Measurements from ENCODE around the gene POLR3GL.
A peak's percentile ranks its signal among the peaks of the same experiment; 100 is the strongest.

POLR3GL gene

DNA sequence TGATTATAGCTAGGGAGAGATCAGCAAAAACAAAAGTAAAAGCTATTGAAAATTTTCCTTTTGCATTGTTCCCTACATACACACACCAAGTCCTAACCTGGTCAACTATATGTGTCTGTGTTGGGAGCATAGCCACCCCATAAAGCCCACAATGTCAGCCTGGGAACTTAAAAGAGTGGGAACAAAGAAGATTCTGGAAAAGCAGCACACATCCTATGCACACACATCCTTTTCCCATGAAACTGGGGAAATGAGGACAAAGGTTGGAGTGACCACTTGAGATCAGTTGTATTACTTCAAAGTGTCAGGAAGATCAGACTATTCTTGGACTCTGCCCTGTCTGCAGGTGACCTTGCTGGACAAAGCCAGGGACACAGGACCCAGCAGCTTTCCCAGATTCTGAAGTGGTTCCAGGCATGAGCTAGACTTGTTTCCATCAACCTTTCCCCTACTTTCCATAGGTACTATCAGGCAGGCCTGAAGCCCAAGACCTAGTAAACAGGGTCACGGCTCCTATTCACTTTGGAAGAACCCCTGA lies 16.0 kb downstream of the POLR3GL start:
- H3K9me3 Mint-ChIP-seq, result no peaks in the 10 kb centered on the region

DNA sequence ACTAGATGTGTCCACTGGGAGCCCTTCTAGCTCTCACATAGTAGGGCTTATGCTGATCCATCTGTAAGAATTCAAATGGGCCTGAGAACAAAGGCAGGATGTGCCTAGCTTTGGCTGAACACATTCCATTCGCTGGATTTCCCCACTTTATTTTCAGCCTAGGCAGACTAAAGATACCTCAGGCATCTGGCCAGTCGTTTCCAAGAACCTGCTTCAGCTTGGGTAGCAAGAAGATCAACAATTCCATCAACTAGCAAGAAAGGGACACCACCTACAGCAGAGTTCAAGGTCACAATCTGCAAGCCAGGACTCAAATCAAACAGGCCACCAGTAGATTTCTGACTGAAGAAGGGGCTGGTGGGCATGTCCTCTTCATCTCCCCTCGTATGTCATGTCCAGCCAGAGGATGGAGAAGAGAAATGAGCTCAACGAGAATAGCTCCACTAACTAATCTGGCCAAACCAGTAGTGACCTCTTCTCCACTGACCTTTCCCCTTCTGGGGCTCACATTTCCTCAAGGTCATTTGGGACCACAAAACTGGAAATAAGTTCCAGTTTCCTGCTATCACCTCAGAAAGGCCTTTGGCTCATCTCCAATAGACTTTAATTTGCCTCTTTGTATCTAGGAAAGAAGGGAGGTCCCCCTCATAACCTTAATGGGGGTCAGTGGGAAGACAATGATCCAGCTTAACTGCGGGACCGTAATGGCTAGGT lies 17.7 kb downstream of the POLR3GL start:
- H3K27ac Mint-ChIP-seq (ENCODE audit: low read depth), result peak overlapping the region; percentile 85
- H3K9me3 Mint-ChIP-seq, result no peaks in the 10 kb centered on the region
- DNase-seq (ENCODE audit: low spot score in 2 of 2), result no peak
- H3K4me3 Mint-ChIP-seq, result no peak overlapping the region
- H3K36me3 Mint-ChIP-seq (ENCODE audit: insufficient read depth), result peaks cover 11% of the 10 kb centered on the region
- ATAC-seq (replicated peaks; ENCODE audit: extremely low read depth, poor library complexity, severe bottlenecking), result no peak
- H3K4me1 Mint-ChIP-seq, result peaks cover 51% of the 10 kb centered on the region
- no peaks in the 10 kb centered on the region for H3K27me3 Mint-ChIP-seq

More for the DNA sequence above, 16.0 kb downstream of the POLR3GL start:
- Mint-ChIP-seq H3K27me3 (no peaks in the 10 kb centered on the region), H3K4me3 (no peak overlapping the region), H3K36me3 (ENCODE audit: insufficient read depth) (peaks cover 12% of the 10 kb centered on the region), H3K27ac (ENCODE audit: low read depth) (no peak overlapping the region), H3K4me1 (peaks cover 42% of the 10 kb centered on the region)
- DNase-seq (ENCODE audit: low spot score in 2 of 2), result no peak
- no peak for ATAC-seq (replicated peaks; ENCODE audit: extremely low read depth, poor library complexity, severe bottlenecking)

DNA sequence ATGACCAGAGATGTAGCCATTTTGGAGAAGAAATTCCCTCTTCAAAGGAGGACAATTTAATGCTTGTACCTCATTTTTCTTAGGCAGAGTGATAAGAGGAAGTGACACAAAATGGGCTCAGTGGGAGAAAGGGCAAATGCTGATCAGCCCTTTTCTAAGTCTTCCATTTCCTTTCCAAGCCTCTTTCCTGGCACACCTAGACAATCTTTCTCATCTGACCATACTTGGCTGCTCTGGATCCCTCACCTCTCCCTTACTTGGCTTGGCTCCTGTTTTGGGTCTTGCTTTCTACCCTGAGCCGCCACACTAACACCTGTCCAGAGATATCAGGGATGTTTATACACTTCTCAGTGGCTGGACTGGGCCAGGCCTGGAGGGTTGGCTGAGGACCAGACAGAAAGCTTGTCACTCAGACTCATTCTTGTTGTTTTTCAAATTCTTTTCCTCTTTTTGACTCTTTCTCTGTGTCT lies 18.8 kb downstream of the POLR3GL start:
- DNase-seq (ENCODE audit: low spot score in 2 of 2) (no peak), ATAC-seq (replicated peaks; ENCODE audit: extremely low read depth, poor library complexity, severe bottlenecking) (no peak)
- H3K4me3 Mint-ChIP-seq, result no peak overlapping the region
- peak overlapping the region; percentile 85 for H3K27ac Mint-ChIP-seq (ENCODE audit: low read depth)
- no peaks in the 10 kb centered on the region for H3K27me3 Mint-ChIP-seq
- H3K4me1 Mint-ChIP-seq, result peaks cover 58% of the 10 kb centered on the region
- peaks cover 5% of the 10 kb centered on the region for H3K36me3 Mint-ChIP-seq (ENCODE audit: insufficient read depth)
- H3K9me3 Mint-ChIP-seq, result no peaks in the 10 kb centered on the region

DNA sequence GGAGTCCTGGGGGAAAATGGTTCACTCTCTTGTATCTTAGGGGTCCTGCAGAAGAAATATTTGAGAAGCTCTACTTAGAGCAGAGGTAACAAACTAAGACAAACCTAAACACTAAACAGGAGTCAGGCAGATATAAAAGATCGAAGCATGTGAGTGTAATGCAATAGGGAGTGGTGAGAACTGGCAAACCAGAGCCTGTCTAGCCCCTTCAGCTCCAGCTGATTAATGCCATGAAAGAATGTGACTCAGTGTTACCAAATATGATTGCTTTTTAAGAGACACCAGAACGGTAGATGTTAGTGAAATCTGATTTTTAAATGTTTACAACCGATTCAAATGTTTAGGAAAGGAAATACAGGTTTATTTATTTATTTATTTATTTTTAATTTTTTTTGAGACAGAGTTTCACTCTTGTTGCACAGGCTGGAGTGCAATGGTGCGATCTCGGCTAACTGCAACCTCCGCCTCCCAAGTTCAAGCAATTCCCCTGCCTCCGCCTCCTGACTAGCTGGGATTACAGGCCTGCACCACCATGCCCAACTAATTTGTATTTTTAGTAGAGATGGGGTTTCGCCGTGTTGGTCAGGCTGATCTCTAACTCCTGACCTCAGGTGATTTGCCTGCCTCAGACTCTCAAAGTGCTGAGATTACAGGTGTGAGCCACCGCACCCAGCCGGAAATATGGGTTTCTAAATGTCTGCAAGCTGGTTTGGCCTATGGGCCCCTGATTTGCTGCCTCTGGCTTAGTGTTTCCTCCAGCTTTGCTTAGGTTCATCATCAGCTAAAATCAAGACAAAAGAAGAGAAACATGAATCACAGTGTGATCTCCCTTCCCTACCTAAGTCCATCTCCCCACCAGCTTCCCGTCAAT lies 19.7 kb downstream of the POLR3GL start:
- Mint-ChIP-seq H3K9me3 (no peaks in the 10 kb centered on the region), H3K36me3 (ENCODE audit: insufficient read depth) (peaks cover 4% of the 10 kb centered on the region), H3K27ac (ENCODE audit: low read depth) (peak overlapping the region; percentile 85), H3K27me3 (no peaks in the 10 kb centered on the region), H3K4me1 (peaks cover 65% of the 10 kb centered on the region), H3K4me3 (peak overlapping the region; percentile 49)
- peak; percentile 49 for ATAC-seq (replicated peaks; ENCODE audit: extremely low read depth, poor library complexity, severe bottlenecking)
- peak in 1 of 2 donors; percentile 30 for DNase-seq (ENCODE audit: low spot score in 2 of 2)

DNA sequence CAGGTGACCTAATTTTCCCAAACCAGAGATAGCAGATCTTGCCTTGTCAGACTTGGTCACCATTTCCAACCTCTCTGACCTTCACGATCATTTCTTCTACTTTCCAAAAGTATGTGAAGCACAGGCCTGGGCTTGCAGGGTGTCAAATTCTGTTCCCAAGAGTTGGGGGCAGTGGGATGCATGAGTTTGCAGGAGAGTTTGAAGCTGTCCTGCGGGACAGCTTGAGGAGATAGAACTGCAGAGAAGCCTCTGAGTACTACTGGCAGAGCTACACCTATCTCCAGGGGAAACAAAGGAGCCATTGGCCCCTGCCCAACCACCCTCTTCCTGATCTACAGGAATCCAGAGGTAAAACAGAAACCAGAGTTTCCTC lies 20.6 kb downstream of the POLR3GL start:
- no peak for DNase-seq (ENCODE audit: low spot score in 2 of 2)
- peak overlapping the region; percentile 49 for H3K4me3 Mint-ChIP-seq
- peak overlapping the region; percentile 85 for H3K27ac Mint-ChIP-seq (ENCODE audit: low read depth)
- peaks cover 67% of the 10 kb centered on the region for H3K4me1 Mint-ChIP-seq
- no peaks in the 10 kb centered on the region for H3K27me3 Mint-ChIP-seq
- ATAC-seq (replicated peaks; ENCODE audit: extremely low read depth, poor library complexity, severe bottlenecking), result no peak
- H3K36me3 Mint-ChIP-seq (ENCODE audit: insufficient read depth), result peaks cover 4% of the 10 kb centered on the region
- H3K9me3 Mint-ChIP-seq, result no peaks in the 10 kb centered on the region

DNA sequence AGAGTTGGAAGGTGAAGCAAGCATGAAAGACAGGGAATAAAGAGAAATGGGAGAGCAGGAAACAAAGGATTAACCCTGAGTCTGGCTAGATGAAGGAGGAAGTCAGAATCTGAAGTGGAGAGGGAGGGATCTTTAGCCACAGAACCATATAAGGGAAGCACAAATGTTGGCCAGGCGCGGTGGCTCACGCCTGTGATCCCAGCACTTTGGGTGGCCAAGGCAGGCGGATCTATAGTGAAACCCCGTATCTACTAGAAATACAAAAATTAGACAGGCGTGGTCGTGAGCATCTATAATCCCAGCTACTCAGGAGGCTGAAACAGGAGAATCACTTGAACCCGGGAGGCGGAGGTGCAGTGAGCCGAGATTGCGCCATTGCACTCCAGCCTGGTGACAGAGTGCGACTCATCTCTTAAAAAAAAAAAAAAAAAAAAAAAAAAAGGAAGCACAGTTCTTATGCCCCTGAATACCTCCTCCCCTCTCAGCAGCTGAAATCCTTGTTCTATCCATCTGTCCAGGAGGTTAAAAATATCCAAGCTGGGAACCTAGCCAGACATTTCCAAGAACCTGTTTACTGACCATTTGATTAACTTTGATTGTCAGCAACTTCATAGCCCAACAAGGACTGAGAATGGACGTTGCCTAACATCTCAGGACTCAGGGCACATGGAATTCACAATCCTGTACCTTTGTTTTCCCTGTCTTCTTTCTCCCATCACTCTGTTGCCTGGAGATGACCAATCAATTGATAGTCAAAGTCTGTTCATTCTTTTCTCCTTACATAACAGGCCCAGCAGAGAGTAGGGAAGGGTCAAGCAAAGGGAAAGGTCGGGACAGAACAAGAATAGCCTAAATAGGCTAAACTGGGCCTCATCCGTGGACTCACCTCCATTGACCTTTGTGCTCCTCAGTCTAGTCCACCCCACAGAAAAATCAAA lies 21.3 kb downstream of the POLR3GL start:
- Mint-ChIP-seq H3K36me3 (ENCODE audit: insufficient read depth) (peaks cover 6% of the 10 kb centered on the region), H3K4me3 (peak overlapping the region; percentile 49), H3K27me3 (no peaks in the 10 kb centered on the region), H3K9me3 (no peaks in the 10 kb centered on the region), H3K4me1 (peaks cover 73% of the 10 kb centered on the region), H3K27ac (ENCODE audit: low read depth) (peak overlapping the region; percentile 85)
- no peak for ATAC-seq (replicated peaks; ENCODE audit: extremely low read depth, poor library complexity, severe bottlenecking)
- DNase-seq (ENCODE audit: low spot score in 2 of 2), result no peak

DNA sequence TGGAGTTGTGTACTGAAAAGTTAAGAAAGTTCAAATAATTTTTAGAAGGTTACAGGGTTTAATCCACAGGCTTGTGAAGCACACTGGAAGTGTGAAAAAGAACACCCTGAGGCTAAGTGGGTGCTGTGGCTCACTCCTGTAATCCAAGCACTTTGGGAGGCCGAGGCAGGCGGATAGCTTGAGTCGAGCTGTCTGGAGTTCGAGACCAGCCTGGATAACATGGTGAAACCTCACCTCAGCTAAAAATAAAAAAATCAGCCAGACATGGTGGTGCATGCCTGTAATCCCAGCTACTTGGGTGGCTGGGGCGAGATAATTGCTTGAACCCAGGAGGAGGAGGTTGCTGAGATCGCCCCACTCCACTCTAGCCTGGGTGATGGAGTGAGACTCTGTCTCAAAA lies 22.1 kb downstream of the POLR3GL start:
- no peak for ATAC-seq (replicated peaks; ENCODE audit: extremely low read depth, poor library complexity, severe bottlenecking)
- Mint-ChIP-seq H3K9me3 (no peaks in the 10 kb centered on the region), H3K36me3 (ENCODE audit: insufficient read depth) (peaks cover 7% of the 10 kb centered on the region), H3K4me3 (no peak overlapping the region), H3K27me3 (no peaks in the 10 kb centered on the region), H3K27ac (ENCODE audit: low read depth) (peak overlapping the region; percentile 85), H3K4me1 (peaks cover 72% of the 10 kb centered on the region)
- no peak for DNase-seq (ENCODE audit: low spot score in 2 of 2)

DNA sequence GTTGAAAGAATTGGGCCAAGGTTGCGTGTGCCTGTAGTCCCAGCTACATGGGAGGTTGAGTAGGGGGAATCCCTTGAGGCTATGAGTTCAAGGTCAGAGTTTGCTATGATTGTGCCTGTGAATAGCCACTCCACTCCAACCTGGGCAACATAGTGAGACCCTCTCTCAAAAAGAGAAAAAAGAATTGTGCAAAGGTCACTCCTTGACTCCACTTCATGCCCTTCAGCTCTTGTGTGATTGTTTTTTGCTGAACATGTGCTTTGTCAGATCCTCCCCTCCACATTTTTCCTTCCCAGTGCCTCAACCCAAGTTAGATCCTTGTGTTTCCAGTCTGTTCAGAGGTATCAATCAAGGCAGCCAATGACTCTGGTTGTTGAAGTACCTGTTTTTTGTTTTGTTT lies 23.4 kb downstream of the POLR3GL start:
- DNase-seq (ENCODE audit: low spot score in 2 of 2) (no peak), ATAC-seq (replicated peaks; ENCODE audit: extremely low read depth, poor library complexity, severe bottlenecking) (no peak)
- H3K27me3 Mint-ChIP-seq, result no peaks in the 10 kb centered on the region
- peaks cover 20% of the 10 kb centered on the region for H3K36me3 Mint-ChIP-seq (ENCODE audit: insufficient read depth)
- H3K27ac Mint-ChIP-seq (ENCODE audit: low read depth), result no peak overlapping the region
- H3K4me3 Mint-ChIP-seq, result no peak overlapping the region
- H3K4me1 Mint-ChIP-seq, result peaks cover 72% of the 10 kb centered on the region
- no peaks in the 10 kb centered on the region for H3K9me3 Mint-ChIP-seq

DNA sequence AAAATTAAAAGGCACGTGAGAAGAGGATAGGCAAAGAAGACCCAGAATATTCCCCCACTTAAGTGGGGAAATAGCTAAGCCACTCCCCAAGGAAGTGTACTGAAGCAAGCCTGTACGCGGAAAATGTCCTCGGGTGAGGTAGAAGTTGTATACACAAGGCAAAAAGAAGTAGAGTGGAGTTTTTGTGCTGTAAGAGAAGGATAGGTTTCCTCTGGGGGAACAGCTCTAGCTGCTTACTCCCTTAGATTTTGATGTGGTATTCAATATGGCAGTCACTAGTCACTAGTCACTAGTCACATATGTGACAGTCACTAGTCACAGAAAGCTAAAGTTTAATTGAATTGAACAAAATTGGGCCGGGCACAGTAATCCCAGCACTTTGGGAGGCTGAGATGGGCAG lies 24.3 kb downstream of the POLR3GL start:
- Mint-ChIP-seq H3K4me1 (peaks cover 72% of the 10 kb centered on the region), H3K27ac (ENCODE audit: low read depth) (no peak overlapping the region), H3K36me3 (ENCODE audit: insufficient read depth) (peaks cover 27% of the 10 kb centered on the region), H3K27me3 (no peaks in the 10 kb centered on the region), H3K9me3 (no peaks in the 10 kb centered on the region), H3K4me3 (no peak overlapping the region)
- ATAC-seq (replicated peaks; ENCODE audit: extremely low read depth, poor library complexity, severe bottlenecking), result peak; percentile 16
- no peak for DNase-seq (ENCODE audit: low spot score in 2 of 2)

DNA sequence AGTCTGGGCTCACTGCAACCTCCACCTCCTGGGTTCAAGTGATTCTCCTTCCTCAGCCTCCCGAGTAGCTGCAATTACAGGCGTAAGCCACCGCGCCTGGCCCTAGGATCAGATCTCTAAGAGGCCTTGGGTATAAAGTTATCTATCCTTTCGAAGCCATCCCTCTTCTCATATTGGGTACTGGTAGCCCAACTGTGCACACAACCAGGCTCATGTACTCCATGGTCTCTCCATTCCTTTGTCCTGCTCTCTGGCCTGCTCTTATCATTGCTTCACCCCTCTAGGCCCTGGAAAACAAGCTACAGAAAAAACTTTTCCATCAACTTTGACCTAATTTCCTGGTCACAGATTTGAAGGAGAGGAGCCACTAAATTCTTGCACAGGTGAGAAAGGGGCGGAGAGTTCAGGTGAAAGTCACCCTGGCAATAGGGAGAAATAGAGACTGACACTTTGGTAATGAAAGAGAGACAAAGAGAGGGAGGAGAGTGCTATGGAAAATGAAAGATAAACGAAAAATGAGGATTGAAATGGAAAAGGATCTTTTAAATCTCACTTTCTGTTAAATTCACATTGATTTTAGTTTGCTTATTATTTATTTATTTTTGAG lies 25.9 kb downstream of the POLR3GL start:
- H3K27me3 Mint-ChIP-seq, result no peaks in the 10 kb centered on the region
- no peak overlapping the region for H3K4me3 Mint-ChIP-seq
- H3K36me3 Mint-ChIP-seq (ENCODE audit: insufficient read depth), result peaks cover 40% of the 10 kb centered on the region
- H3K9me3 Mint-ChIP-seq, result no peaks in the 10 kb centered on the region
- no peak for DNase-seq (ENCODE audit: low spot score in 2 of 2)
- H3K27ac Mint-ChIP-seq (ENCODE audit: low read depth), result no peak overlapping the region
- H3K4me1 Mint-ChIP-seq, result peaks cover 66% of the 10 kb centered on the region
- ATAC-seq (replicated peaks; ENCODE audit: extremely low read depth, poor library complexity, severe bottlenecking), result no peak

DNA sequence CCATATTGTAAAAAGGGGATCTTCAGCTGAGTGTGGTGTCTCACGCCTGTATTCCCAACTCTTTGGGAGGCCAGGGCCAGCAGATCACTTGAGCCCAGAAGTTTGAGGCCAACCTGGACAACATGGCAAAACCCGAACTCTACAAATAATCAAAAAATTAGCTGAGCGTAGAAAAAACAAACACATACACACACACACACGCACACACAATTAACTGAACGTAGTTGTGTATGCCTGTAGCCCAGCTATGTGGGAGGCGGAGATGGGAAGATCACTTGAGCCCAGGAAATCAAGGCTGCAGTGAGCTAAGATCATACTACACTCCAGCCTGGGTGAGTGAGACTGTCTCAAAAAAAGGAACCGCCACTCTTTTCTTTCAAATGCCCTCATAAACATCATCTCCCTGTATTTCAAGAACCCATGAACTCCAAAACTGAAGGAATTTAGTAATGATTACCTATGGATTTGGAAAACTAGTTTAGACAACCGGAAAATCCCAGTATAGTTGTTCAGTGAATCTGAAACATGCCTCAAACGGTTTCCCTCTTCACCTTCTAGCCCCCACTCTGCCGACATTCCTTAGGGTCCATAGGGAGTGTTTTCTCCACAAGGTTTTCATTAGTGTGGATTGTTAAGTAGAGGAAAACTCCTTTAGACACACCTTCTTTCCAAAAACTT lies 27.4 kb downstream of the POLR3GL start:
- Mint-ChIP-seq H3K9me3 (no peaks in the 10 kb centered on the region), H3K4me3 (peak overlapping the region; percentile 94), H3K36me3 (ENCODE audit: insufficient read depth) (peaks cover 52% of the 10 kb centered on the region), H3K4me1 (peaks cover 62% of the 10 kb centered on the region), H3K27me3 (no peaks in the 10 kb centered on the region), H3K27ac (ENCODE audit: low read depth) (peak overlapping the region; percentile 59)
- no peak for ATAC-seq (replicated peaks; ENCODE audit: extremely low read depth, poor library complexity, severe bottlenecking)
- DNase-seq (ENCODE audit: low spot score in 2 of 2), result no peak
